GM18907 (cell line): Measurements from ENCODE around the gene P4HA2.

Source experiments
- ATAC-seq: cut with Tn5 transposase; IDR thresholded peaks from one replicate; pipeline ENCODE4 v1.9.1; 2021; ENCODE audit warnings: mild to moderate bottlenecking, moderate library complexity; ENCODE audit not compliant: unreplicated experiment

Gene P4HA2

DNA sequence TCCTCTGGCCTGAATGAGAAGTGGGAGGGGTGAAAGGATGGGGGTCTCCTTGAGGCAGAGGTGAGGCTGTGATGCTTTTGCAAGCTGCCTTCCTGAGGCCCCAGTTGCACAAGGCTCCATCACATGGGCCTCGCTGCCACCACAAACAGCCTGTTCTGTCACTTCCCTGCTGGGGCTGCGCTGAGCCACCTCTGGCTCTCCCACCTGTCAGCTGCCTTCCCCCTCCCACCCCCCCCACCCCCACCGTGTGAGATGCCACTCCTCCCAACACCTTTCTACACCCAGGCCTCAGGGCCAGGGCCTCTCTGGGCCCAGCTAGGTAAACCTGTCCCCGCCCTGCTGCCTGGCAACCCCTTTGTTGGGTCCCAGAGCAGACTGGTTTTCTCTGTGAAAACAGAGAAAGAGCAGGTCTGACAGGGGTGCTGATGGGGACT is 25.4 kb upstream of the P4HA2 start:
- no peak for ATAC-seq

DNA sequence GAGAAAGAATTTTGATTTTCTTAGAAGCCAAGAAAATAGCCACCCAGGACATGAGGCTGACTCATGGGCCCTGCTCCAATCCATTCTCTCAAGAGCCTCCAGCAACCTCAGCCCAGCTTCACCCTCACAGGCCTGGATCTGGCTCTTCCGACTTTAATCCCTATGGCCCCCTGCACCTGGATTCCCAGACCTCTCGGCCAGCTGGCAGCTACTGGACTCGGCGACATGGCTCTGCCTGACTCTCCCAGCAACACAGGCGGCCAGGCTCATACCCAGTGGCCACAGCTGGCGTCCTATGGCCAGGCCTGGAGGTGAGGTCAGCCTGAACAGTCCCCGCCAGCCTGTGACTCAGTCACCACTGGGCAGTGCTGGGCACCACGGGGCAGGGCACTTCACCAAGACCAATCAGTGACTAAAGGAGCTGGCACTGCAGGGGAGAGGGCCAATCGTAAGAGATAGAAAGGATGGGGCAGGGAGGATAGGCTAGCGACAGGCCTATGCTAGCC is 23.6 kb upstream of the P4HA2 start:
- ATAC-seq, result no peak

DNA sequence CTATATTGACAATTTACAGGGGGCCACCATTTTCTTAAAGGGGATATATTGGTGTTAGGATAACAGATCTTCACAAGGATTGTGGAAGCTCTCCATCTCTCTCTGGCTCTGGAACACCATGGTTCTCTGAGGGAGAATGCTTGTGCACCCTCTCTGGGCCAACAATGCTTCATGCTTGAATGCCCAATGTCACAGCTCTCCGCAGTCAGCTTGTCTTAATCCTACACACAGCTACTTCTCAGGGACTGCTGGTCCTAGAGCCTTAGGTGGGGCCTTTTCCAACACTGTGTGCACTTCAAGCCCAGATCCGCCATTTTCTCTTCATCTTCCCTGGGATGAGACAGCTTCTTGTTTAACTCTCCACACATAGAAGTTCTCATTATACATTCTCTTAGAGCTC is 22.9 kb upstream of the P4HA2 start:
- no peak for ATAC-seq

DNA sequence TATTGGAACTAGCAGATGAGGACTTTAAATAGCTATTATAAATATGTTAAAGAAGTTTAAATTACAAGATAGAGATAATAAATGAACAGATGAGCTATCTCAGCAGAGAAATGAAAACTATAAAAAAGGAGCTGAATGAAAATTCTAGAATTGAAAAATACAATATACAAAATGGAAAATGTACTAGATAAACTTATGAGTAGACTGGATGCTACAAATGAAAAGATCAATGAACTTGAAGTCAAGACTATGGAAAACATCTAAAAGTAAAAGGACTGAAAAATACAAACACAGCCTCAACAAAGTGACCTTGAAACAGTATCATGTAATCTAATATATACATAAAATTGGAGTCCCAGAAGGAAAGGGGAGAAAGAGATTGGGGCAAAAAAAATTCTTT is 19.2 kb upstream of the P4HA2 start:
- ATAC-seq, result no peak

DNA sequence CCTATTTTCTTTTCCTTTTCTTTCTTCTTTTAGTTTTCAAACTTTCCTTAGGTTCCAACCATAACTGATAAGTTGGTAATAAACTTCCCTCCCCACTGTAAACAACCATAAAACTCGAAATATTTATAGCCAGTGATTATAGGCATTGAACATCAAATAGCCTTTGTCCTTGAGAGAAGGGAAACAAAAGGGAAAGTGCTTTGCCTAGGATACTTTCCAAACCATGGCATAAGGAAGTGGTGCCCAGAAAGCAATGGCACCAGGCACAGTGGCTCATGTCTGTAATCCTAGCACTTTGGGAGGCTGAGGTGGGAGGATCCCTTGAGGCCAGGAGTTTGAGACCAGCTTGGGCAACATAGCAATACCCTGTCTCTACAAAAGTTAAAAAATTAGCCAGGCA is 17.9 kb upstream of the P4HA2 start:
- no peak for ATAC-seq

DNA sequence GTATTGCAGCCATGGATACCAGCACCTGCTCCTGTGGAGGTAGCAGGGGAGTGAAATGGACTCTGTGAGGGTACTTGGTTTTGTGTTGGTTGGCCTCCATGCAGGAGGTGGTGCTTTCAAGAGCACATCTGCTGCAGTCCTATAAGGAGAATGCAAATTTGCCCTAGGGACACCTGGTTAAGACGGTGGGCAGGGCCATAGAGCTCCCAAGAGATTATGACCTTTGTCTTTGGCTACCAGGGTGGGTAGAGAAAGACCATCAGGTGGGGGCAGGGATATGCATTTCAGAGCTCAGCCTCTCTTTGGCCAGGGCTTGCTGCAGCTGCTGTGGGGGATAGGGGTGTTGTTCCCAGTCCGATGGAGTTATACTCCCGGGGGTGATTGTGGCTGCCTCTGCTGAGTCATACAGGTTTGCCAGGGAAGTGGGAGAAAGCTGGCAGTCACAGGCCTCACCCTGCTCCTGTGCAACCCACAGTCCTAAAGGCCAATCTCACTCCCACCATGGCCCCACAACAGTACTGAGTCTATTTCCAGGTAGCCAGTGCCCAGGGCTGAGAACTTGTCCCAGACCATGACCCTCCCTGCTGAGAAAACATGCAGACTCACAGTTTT is 15.8 kb upstream of the P4HA2 start:
- no peak for ATAC-seq

DNA sequence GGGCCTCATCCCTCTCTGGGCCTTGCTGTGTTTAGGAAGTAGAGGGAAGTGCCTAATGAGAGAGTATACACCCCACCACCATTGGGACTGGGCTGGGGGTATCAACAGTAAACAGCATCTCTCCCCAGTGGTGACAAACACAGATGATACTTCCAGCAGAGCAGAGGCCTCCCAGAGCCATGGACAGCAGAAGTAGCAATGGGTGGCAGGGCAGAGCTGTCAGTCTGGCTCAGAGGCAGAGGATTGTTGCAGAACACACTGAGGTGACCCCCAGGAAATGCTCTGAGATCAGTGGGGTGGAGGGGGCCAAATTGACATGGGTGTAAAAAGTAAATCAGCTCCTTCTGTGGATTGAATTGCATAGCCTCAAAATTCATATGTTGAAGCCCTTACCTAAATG is 12.1 kb upstream of the P4HA2 start:
- no peak for ATAC-seq

DNA sequence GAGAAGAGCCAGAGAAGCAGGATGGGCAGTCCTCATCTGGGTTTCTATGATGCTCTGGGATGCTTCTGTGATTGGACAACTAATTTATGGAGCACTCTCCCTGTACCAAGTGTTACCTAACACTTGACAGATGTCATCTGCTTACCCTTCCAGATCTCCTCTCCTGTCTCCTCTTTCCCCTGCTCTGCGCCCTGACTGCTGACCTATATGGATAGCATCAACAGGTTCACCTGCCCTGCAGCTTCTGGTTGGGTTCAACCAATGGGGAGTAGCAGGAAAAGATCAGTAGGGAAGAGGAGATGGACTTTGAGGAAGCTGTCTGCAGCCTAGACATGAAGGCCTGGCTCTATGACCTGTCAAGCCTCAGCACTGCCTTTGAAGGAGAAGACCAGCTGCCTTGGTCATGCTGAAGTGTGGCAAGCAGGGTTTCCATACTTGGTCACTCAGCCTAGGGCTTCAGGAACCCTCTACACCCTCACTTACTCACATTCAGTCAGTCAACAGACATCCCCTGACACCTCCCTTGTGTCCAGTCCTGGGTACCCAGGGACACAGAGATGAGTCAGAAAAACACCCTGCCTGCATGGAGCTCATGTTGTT is 11.3 kb upstream of the P4HA2 start:
- ATAC-seq, result no peak

DNA sequence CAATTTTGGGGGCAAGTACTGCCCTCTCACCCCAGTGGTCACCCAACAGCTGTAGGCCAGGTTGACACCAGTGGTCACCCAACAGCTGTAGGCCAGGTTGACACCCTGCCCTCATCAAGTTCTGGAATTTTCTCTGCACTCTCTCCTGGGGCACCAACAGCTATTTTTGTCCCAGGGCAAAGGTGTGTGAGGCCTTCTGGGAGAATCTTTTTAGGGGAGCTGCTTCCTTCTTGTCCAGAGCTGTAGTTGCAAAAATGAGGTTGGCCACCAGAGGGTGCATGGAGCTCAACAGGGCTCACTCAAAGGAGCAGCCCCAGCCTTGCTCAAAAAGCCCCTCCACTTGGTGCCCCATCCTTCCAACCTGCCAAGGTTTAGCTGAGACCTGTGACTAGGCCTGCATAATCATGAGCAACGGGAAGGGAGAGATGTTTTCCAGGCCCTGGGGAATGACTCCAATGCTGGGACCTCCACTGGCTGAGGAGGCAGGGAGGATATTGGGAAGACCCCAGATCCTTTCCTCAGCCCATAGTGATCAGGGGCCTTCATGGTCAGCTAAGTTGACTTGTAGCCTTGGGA is 10.6 kb upstream of the P4HA2 start:
- ATAC-seq, result no peak

DNA sequence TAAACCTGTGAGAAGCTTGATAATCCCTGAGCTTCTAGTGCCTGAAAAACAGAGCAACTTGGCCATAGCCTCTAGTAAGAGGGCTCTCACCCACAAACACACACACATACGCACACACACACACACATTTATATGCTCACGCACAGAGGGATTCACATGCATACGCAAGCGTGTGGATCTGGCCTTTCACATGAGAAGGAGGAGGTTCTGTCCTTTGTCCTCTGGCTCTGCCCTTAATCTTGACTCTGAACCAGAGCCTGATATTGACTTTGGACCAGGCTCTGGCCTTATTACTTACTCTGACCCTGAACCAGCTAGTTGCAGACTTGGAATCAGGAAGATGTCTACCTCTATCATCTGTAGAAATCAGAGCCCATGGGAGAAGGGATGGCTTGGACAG is 10.0 kb upstream of the P4HA2 start:
- no peak for ATAC-seq

DNA sequence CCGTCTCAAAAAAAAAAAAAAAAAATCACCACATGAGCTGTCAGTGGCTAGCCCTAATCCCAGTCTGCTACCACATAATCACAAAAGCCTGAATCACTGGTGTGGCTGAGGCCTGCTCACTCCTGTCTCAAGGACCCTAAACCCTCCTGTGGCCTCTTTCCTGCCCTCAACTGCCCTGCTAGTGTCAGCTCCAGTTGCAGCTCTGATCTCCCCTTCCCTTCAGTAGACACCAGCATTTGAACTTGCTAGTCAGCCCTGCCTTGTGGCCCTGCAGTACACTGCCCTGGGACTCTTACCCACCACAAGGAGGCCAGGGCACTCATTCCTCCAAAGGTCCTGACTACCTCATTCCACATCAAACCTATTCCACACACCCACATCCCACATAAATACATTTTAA is 9.5 kb upstream of the P4HA2 start:
- no peak for ATAC-seq

DNA sequence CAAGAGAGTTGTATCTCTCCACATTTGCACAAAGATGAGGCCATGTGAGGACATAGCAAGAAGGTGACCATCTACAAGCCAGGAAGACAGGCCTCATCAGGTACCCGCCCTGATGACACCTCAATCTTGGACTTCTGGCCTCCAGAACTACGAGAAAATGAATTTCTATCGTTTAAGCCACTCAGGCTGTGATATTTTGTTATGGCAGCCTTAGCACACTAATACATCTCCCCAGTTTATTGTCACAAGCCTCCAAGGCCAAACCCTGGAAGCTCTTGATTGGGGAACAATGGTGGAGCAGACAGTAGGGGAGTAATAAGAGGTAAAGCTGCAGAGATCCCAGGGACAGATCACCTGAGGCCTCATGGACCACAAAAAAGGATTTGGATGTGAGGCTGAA is 7.7 kb upstream of the P4HA2 start:
- no peak for ATAC-seq

DNA sequence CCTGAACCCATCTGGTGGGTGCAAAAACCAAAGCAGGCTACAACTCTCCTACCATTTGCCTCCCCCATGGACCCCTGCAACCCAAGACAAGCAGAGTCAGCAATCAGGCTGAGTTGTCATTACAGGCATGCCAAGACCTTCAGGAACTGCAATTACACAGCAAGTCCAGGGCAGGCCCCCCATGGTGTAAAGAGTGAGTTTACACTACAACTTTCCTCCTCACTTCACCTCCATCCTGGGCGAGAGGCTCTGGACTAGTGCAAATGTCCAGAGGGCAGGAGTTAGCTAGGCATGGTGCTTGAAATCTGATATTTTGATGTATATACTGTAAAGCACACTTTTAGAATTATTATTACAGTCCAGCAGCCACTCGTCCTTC is 7.0 kb upstream of the P4HA2 start:
- ATAC-seq, result no peak

DNA sequence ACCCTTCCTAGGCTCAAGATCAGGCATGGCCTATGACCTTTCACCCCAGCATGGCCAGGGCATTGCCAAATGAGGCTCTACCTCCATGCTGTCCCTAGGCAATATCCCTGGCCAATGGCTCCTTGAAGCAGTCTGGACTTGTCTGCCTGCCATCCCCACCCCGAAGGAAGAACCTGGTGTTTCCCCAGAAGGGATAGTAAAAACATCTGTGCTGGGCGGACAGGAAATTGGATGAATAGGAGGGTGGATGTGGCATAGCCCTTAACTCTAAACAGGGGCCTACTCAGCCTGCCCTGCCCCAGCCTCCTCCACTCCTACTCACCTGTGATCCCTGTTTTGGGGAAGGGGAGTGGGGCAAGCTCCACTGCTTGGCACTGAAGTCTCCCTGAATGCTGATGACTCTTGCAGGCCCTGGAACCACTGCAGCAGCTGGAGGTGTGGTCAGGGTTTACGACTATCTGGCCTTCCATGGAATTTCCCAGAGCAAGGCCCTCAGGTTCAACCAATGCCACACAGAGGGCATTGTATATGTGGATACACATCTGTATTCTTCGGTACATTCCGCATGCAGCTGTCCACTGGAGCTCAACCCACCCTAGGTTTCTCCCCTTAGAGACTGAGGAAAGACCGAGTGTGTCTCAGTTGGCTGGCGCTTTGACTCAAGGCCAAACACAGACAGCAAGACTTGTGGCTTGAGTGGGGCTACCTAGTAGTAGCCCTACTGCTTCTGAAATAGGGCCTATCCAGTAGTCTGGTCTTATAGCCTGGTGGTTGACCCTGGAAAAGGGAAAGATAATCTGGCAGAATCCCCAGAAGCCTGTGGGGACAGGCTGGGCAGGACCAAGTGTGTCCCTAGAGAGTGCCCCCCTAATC is 6.4 kb upstream of the P4HA2 start:
- no peak for ATAC-seq

DNA sequence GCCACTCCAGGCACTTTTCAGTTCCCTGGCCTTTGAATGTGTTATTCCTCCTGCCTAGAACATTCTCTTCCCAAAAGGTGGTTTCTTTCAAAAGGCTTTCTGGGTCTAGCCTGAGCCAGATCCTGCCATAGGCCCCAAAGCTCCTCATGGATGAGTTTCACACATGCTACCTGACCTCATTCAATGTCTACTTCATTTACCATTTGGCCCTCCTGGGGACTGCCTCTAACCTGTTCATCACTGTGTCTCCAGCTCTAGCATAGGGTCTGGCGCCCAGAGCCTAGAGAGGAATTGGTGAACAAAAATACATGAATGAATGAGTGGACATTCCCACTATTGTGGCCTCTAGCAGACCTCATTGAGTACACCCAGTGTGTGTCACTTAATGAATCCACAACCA is 5.4 kb upstream of the P4HA2 start:
- no peak for ATAC-seq

DNA sequence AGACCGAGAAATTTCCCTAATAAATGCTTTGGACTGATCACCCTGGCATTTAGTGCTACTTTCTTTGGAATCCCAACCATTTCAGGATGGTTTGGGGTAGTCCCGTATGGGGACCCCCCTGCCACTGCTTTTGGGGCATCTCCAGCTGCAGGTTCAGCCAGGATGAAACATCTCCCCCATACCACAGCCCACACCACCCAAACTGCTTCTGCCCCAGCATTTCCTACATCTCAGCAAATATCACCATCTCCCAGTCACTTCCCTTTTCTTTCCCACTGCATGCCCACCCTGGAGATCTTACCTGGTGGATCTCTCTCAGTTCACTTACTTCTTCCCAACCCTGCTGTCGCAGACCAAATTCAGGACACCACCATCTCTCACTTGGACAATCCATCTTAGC is 4.8 kb upstream of the P4HA2 start:
- ATAC-seq, result no peak

DNA sequence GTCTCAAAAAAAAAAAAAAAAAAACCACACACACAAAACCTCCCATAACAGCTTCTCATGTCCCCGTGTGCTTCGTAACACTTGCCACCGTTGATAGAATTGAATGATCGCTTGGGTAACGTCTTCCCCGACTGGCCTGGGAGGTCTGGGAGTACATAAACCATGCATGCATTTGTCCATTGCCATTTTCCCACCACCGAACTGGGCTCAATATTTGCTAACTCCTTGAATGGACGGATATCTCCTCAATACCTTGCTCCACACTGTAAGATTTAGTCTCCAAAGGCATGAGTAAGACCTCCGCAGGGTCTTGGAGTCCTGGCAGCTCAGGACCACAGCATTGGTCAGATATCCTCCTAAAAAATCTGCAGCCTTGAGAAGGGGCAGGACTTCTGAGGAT is 3.2 kb upstream of the P4HA2 start:
- ATAC-seq, result no peak

DNA sequence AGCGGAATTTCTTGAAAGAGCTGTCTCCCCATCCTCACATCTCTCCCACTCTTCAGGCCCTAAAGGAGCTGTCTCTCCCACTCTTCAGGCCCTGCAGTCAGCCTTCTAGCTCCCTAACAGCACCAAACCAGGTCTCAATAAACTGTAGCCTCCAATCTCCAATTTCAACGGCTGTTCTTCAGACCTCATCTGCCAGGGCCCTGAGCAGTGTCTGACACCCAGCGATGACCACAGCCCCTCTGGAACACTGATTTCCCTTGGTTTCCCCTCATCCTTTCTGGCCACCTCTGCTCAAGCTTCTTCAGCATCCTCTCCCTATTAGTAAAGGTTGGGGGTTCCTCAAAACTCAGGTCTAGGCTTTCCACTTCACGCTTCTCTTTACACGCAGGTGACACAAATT is 1.6 kb upstream of the P4HA2 start:
- no peak for ATAC-seq

DNA sequence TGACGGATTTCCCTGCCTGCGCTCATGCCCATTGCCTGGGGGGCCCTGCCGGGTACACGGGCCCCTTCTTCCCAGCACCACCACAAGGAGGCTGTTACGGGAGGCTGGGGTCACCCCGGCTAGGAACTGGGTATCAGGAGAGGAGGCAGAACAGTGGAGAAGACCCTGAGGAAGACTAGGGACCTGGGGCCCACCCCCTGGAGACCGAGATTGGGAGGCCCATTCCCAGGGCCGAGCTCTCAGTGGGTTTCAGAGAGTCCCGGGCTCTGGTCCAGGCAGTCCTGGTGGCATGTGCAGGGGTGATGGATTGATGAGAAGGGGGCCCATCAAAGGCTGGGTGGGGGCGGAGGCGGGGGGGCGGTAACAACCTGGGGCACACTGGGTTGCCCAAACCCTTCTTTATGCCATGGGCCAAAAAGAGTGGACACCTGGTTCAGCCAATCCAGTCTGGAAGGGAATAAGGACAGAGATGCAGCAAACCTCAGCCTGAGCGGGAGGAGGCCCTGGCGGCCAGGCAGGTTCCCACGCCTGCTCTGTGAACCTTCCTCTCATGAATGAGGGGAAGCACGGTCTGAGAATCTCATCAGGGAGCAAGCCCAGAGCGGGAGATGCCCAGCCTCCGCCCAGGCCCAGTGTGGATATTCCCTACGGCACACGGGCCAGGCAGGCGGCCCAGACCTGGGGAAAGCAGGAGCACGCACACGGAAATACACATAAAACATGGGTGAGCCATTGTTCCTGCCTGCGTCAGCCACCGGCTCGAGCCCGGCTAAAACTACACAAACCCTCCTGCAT is 785 bp upstream of the P4HA2 start:
- ATAC-seq, result no peak

DNA sequence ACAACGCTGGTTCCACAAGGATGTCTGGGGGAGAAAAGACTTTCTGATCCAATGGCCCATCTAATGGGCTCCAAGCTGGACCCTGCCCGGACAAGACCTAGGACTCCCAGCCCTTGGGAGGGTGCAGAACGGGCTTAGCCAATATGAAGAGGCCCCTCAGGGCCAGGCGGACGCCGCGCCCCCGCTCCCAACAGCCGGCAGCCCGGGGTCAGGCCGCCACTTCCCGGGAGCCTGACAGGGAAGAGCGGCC is 493 bp downstream of the P4HA2 start:
- ATAC-seq, result no peak

DNA sequence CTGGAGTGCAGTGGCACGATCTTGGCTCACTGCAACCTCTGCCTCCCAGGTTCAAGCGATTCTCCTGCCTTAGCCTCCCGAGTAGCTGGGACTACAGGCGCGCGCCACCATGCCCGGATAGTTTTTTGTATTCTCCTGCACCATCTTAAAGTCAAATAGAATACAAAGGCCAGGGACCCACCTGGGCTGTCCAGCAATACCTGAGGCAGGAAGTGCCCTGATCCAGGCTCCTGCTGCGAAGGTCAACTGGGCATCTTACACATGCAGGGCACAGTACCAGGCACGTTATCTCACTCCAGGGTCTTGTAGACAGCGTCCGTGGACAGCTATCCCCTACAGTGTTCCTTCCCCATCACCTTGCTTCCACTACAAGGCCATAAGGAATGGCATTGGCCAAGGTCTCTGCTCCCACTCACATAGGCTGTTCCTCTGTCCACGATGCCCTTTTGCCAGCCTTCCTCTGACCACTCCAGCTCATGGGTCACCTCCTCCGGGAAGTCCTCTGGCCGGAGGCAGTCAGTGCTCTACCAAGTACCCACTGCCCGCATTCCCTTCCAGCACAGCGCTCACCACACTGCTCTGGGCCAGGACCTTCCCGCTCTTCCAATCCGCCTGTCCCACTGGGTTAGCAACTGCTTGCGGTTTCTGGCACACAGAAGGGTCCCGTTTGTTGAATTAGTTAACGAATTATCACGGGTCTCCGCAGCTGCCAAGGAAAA is 978 bp downstream of the P4HA2 start:
- ATAC-seq, result no peak
